Gastrocnemius medialis (tissue), 4 donors: ENCODE data around the gene TFAP2A.

Experiments
- CTCF ChIP-seq, 5 experiments: fragments of 450-650 bp in 3 of 5; fragments of 200-600 bp in 2 of 5; sonication (generic) in 2 of 5; IDR thresholded peaks in 4 of 5; conservative IDR thresholded peaks in 1 of 5; 1 replicate in 4 of 5; 2 replicates in 1 of 5; pipeline ENCODE4 v1.5.1; 2016 to 2019; ENCODE audit warnings: antibody characterized with exemption in 5 of 5, mild to moderate bottlenecking in 3 of 5, moderate library complexity in 3 of 5
- POLR2A ChIP-seq, 2 donors: fragments of 450-650 bp; IDR thresholded peaks; one replicate each; pipeline ENCODE4 v1.6.1; 2017; ENCODE audit warnings: antibody characterized with exemption in 2 of 2, mild to moderate bottlenecking in 2 of 2, moderate library complexity in 2 of 2

- TF ChIP-seq CTCF (IDR thresholded peaks at IDR 0.05 in 4 of 5, conservative IDR thresholded peaks at IDR 0.05 in 1 of 5) (no peak), POLR2A (IDR thresholded peaks at IDR 0.05) (no peak)
These were observed 11.3 kb upstream of the TFAP2A start for GRCh38 chr6:10425975-10426780.
